ENCODE data around the gene SPP1.
"Not testable (repeated sequence)": the region's sequence is repeated elsewhere in the genome, so short reads cannot be mapped to it uniquely, and the experiment has no call there.

GRCh38 chr4:87940809-87941208 is 34.7 kb upstream of the SPP1 start:
- not testable (repeated sequence) for TF ChIP-seq CTCF, POLR2A, POLR2AphosphoS5, EP300 (IDR thresholded peaks at IDR 0.05)

All from gastroesophageal sphincter (tissue), 3 donors.